ENCODE measurements around the gene HNF1A. TPM values are rescaled to one million over a fixed set of nuclear protein-coding genes. Genes with fewer than 3 reads are reported as not detected.

HNF1A gene
- total RNA-seq, 4 donors from 2014 or later = not detected

DNA sequence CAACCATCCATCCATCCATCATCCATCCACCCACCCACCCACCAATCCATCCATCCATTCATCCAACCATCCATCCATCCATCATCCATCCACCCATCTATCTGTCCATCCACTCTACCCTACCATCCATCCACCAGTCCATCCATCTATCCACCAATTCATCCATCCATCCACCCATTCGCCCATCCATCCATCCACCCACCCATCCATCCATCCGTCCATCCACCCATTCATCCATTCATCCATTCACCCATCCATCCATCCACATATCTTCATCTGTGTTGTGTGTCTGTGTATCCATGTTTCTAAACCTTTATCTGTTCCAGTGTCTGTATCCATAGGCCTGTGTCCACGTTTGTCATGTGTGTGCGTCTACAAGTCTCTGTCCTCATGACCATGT lies 9.9 kb downstream of the HNF1A start:
- Histone ChIP-seq H3K36me3 (no peaks in the 10 kb centered on the region), H3K4me1 (no peaks in the 10 kb centered on the region), H3K27me3 (no peaks in the 10 kb centered on the region), H3K9me3 (no peaks in the 10 kb centered on the region), H3K4me3 (replicated peaks in 1 of 3) (no peak overlapping the region), H3K27ac (no peak overlapping the region)
- DNase-seq = no peak
- 89% methylated on average over 4 of the region's 4 CpGs for WGBS, 2 donors
- TF ChIP-seq, protein P1, sequence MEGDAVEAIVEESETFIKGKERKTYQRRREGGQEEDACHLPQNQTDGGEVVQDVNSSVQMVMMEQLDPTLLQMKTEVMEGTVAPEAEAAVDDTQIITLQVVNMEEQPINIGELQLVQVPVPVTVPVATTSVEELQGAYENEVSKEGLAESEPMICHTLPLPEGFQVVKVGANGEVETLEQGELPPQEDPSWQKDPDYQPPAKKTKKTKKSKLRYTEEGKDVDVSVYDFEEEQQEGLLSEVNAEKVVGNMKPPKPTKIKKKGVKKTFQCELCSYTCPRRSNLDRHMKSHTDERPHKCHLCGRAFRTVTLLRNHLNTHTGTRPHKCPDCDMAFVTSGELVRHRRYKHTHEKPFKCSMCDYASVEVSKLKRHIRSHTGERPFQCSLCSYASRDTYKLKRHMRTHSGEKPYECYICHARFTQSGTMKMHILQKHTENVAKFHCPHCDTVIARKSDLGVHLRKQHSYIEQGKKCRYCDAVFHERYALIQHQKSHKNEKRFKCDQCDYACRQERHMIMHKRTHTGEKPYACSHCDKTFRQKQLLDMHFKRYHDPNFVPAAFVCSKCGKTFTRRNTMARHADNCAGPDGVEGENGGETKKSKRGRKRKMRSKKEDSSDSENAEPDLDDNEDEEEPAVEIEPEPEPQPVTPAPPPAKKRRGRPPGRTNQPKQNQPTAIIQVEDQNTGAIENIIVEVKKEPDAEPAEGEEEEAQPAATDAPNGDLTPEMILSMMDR (IDR thresholded peaks at IDR 0.05) = no peak
- no peak for TF ChIP-seq POLR2A (IDR thresholded peaks at IDR 0.05)
- intact Hi-C loops (cut with DNase I) = no loop called here

DNA sequence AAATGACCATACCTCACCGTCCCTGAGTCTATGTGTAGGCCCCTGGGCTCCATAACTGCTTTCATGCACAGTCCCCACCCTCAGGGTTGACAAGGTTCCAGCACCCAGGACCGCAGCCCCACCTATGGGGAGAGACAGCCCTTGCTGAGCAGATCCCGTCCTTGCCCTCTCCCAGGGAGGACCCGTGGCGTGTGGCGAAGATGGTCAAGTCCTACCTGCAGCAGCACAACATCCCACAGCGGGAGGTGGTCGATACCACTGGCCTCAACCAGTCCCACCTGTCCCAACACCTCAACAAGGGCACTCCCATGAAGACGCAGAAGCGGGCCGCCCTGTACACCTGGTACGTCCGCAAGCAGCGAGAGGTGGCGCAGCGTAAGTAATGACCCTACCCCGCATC lies 10.3 kb downstream of the HNF1A start:
- TF ChIP-seq, protein P1 (IDR thresholded peaks at IDR 0.05) = no peak
- no peak for TF ChIP-seq POLR2A (IDR thresholded peaks at IDR 0.05)
- 81 to 92% methylated on average over 11 to 16 of the region's 17 CpGs for WGBS, 2 donors
- DNase-seq = no peak
- intact Hi-C loops (cut with DNase I) = no loop called here
- no peaks in the 10 kb centered on the region for H3K36me3 ChIP-seq
- no peak overlapping the region for H3K27ac ChIP-seq
- H3K4me1 ChIP-seq = no peaks in the 10 kb centered on the region
- H3K9me3 ChIP-seq = no peaks in the 10 kb centered on the region
- H3K27me3 ChIP-seq = no peaks in the 10 kb centered on the region
- no peak overlapping the region for H3K4me3 ChIP-seq (replicated peaks in 1 of 3)

DNA sequence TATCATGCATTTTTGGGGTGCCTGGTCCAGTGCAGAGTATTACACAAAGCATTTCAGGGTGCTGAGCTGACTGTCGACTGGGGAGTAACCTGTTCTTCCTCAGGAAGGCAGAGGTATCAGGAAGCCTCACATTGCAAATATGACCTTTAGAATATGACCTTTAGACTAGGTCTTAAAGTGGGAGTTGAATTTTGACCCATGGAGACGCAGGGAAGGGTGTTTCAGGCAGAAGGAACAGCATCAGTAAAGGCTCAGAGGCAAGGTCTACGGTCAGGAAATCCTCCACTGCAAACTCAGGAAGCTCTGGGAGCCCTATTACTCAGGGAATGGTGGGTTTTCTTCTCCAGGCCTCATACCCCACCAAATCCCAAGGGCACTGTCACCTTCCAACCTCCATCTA lies 11.3 kb downstream of the HNF1A start:
- Histone ChIP-seq H3K27ac (no peak overlapping the region), H3K36me3 (no peaks in the 10 kb centered on the region), H3K9me3 (no peaks in the 10 kb centered on the region), H3K4me1 (no peaks in the 10 kb centered on the region), H3K4me3 (replicated peaks in 1 of 3) (no peak overlapping the region), H3K27me3 (no peaks in the 10 kb centered on the region)
- DNase-seq = no peak
- WGBS, 2 donors = 85 to 86% methylated on average over 3 of the region's 3 CpGs
- intact Hi-C loops (cut with DNase I) = no loop called here
- no peak for TF ChIP-seq POLR2A (IDR thresholded peaks at IDR 0.05)
- TF ChIP-seq, protein P1 (IDR thresholded peaks at IDR 0.05) = no peak

DNA sequence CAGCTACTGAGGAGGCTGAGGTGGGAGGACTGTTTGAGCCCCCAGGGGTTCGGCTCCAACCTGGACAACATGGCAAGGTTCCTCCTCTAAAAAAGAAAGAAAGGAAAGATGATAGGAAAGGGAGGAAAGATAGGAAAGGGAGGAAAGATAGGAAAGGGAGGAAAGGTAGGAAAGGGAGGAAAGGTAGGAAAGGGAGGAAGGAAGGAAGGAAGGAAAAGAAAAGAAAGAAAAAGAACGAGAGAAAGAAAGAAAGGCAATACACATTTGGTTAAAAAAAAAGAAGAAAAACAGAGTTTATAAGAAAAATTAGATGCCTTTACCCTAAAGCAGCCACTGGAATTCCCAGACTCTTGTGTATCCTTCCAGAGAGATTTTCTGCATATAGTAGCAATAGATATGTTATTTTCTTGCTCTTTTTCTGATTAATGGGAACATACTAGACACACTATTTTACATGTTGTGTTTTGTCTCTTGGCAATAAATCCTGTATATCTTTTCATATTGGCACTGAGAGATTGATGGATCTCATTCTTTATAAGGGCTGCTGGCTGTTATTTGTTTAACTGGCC lies 12.2 kb downstream of the HNF1A start:
- Histone ChIP-seq H3K4me3 (replicated peaks in 1 of 3) (no peak overlapping the region), H3K36me3 (no peaks in the 10 kb centered on the region), H3K9me3 (no peaks in the 10 kb centered on the region), H3K27ac (no peak overlapping the region), H3K4me1 (no peaks in the 10 kb centered on the region), H3K27me3 (no peaks in the 10 kb centered on the region)
- intact Hi-C loops (cut with DNase I) = no loop called here
- DNase-seq = no peak
- no peak for TF ChIP-seq POLR2A (IDR thresholded peaks at IDR 0.05)
- TF ChIP-seq, protein P1 (IDR thresholded peaks at IDR 0.05) = no peak
- 74 to 82% methylated on average over 2 of the region's 2 CpGs for WGBS, 2 donors

DNA sequence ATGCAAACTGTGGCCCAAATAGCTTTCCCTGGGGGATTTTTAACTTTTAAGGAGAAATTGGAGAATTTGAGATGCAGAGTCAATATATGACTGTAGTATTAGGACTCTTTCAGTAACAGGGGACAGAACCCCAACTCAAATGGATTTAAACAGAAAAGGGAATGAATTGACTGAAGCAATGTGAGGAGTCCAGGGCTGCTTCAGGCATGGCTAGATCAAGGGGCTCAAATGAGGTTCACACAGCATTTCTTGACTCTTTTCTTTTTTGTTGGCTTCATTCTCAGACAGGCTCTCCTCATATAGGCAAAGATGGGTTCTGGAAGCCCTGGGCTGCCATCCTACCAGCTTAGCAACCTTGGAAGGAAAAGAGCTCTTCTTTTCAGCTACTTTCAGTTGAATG lies 13.6 kb downstream of the HNF1A start:
- Histone ChIP-seq H3K27me3 (no peaks in the 10 kb centered on the region), H3K9me3 (no peaks in the 10 kb centered on the region), H3K4me1 (no peaks in the 10 kb centered on the region), H3K4me3 (replicated peaks in 1 of 3) (no peak overlapping the region), H3K27ac (no peak overlapping the region), H3K36me3 (no peaks in the 10 kb centered on the region)
- intact Hi-C loops (cut with DNase I) = no loop called here
- DNase-seq = no peak
- TF ChIP-seq, protein P1 (IDR thresholded peaks at IDR 0.05) = no peak
- TF ChIP-seq POLR2A (IDR thresholded peaks at IDR 0.05) = no peak
